Stimulated activated CD4-positive, alpha-beta T cell treated with anti-CD3 and anti-CD28 coated beads, TNF-alpha, amount 100 ng/mL, for 4 hours (primary cell): ENCODE data around the gene SRPRA.
"Not testable (repeated sequence)": the region's sequence is repeated elsewhere in the genome, so short reads cannot be mapped to it uniquely, and the experiment has no call there.

ENCODE experiments used
- DNase-seq, 3 experiments: peaks; one replicate each; pipeline ENCODE4 v3.0.0-alpha.2; 2020; ENCODE audit warnings: low read depth in 3 of 3

SRPRA gene

DNA sequence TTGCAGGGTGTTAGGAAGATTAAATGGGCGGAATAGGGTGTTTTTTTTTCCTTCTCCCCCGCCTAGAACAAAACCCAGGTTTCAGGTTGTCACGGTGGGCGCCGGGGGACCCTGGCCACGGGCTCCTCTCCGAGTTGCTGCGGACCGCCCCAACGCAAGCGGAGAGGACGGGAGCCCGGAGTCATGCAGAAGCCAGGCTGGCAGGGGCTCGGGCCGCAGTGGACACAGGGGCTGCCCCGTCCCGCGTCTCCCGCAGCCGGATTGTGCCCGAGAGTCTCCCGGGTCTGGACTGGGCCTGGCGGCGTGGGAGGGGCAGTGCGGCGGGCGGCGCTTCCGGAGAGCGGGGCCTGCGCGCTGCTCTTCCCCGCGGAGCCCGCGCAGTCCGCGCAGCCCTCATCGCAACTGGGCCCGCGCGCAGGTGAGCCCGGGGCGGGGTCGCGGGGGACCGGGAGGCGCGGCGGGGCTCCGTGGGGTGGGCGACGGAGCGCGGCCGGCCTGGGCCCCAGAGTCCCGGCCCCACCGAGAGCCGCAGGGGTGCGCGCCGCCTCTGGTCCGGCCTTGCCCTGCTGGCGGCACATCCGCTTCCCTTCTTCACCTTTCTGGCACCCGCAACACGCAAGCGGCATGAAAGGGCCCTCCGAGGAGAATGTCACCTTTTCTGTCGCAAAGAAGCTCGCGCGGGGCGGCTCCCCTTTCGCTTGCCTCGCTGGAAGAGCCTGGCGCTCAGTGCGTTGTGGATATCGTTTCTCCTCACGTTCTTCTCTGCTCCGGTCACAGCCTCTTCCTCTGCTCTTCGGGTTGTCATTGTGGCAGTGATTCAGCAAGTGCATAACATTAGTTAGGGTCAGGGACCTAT is 14.3 kb upstream of the SRPRA start, which contains the start of gene TIRAP:
Gene TIRAP, plus strand, starts transcription at position 358 of the 856 bp plus-strand sequence. CDS start 7,802 bp downstream, outside the sequence.
- DNase-seq: peak in 2 of 3 experiments; percentile 16 to 47

DNA sequence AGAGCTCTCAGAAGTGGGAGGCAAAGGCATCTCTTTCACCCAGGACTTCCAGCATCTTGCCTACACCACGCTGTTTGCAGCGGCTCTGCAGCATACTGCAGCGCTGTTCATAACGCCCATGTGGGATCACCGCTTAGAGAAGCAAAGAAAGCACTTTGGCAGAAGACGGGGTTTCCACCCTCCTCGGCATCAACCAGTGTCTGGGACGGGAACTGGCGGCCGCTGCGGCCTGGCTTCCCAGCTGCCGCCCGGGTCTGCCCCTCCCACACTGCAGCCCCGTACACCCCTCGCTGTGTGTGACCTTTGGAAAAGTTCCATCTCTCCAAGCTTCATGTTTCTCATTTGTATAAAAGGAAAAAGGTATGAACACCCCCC is 13.7 kb upstream of the SRPRA start:
- peak in 1 of 3 experiments; percentile 15 for DNase-seq

DNA sequence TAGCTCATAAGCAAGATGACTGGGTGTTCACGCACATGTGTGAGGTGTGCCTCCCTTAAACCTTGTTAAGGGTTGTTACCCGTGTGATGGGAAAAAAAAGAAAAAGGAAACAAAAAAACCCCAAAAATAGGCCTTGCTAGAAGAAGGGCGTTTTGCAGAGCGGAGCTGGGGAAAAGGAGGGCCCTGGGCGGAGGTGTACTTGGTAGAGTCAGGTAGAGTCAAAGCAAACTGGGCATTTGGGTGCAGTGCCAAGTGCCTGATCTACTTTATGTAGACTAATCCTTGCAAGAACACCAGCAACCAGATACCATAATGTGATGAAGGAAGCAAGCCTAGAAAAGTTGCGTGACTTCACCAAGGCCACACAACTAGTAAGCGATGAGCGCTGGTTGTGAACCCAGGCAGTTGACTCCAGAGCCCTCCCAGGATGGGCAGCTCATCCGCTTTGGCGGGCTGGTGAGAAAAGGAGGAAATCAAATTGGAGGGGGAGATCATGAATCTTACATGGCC is 13.0 kb upstream of the SRPRA start:
- no peak for DNase-seq

DNA sequence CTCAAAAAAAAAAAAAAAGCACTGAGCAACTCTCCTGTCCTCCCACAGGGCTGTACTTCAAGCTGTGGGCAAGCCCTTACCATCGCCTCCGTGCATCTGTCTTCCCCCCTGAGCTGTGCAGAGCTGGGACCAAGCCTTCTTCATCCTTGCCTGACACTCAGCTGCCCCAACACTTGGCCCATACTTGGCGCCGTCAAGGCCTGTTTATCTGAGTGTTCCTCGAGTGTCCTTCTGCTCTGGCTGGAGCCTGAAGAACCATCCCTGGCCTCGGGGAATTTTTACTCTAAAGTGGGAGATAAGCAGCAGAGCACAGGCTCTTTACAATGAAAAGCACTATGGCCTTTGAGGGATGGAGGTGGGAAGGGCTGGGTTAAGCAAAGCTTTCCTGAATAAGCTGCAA is 12.6 kb upstream of the SRPRA start:
- no peak for DNase-seq

DNA sequence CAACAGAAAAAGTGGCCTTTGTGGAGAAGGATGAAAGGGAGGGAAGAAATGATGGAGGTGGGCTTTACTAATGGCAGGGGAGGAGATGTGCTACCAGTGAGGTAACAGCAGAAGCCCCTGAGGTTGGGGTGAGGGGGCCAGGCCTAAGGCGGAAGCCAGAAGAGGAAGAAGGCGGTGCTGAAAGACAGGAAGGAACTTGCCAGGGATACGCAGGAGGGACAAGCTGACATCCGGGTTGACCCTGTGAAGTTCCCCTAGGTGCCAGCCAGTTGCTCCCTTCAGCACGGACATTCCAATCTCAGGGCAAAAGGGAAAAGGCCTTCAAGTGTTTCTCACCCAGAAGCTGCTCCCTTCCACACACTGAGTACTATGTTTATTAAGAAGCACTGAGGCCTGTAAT is 11.9 kb upstream of the SRPRA start:
- no peak for DNase-seq

DNA sequence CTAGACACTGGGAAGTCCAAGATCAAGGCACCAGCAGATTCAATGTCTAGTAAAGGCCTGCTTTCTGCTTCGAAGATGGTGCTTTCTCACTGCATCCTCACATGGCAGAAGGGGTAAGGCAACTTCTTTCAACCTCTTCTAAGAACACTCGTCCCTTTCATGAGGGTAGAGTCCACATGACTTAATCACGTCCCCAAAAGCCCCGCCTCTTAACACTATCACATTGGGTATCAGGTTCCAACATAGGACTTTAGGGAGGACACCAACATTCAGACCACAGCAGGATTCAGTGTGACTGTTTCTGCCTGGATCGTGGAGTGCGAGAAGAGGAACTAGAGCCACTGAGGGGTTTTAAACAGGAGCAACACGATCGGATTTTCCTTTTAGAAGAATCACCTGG is 10.5 kb upstream of the SRPRA start:
- DNase-seq: no peak

DNA sequence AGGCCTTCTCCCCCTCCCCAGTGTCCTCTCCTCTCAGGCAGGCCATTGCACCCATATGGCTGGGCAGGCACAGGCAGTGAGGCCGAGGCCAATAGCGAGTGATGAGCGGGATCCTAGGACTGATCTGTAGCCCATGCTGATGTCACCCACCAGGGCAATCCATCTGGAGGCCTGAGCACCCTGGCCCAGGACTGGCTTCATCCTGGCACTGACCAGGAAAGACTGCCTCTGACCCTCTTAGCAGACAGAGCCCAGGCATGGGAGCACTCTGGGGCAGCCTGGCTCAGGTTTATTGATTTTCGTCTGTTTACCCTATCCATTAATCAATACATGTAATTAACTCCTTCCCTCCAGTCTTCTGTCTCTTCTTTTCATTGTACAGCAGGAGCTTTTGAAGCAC is 9.1 kb upstream of the SRPRA start:
- DNase-seq: no peak

DNA sequence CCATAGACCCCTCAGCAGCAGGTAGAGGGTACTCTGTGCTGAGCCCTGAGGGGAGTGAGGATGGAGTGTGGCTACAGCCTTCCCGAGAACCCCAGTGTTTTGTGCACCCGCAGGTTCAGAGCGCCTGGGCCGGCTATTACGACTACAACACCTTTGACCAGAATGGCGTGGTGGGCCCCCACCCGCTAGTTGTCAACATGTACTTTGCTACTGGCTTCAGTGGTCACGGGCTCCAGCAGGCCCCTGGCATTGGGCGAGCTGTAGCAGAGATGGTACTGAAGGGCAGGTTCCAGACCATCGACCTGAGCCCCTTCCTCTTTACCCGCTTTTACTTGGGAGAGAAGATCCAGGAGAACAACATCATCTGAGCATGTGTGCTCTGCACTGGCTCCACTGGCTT is 8.6 kb upstream of the SRPRA start:
- DNase-seq: no peak

DNA sequence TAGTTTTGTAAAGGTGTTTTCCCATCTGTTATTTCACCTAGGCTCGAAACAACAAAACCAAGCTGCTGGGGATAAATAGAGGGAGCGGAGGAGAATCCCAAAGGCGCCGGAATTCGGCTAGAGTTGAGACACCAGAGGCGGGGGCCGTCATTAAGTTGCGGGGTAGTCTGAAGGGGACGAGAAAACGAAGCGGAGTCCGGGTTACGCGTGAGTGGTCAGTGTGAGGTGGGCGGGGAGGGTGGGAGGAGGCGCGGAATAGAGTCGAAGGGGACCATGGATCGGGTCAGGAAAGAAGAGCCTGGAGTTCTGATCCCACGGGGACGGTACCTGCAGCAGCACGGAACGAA is 361 bp downstream of the SRPRA start:
- DNase-seq: no peak

DNA sequence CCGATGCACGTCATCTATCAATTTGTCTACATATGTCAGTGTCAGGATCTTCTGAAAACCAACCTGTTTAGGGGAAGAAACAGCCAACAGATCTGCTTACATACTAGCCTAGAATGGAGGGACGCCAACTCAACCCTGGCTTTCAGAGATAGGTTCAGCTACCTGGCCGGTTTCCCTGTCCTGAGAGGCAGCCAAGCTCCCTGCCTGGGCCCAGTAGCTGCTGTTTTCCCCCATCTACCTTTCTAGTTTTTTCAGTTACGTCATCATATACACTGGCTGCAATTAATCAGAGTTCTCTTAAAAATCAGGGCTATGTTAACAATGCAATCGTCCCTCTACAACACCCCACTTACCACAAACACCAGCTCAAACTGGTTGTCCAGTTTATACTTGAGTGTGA is 1.0 kb downstream of the SRPRA start:
- no peak for DNase-seq

DNA sequence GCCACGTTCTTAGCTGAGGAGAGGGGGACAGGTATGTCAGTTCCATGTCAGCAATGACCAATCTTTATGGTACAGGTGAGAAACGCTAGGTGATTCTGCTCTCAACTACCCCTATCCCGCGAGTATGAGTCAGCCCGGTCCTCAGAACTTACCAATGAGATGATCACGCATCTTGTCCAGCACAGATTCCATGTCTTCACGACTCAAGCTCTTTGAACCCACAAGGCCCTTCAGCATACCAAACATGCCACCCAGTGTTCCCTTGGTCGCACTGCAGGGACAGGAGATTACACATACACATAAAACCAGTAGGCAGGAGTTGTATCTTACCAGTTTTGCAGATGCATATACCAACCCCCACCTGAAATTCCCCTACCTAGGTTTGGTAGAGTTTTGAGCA is 2.9 kb downstream of the SRPRA start:
- no peak for DNase-seq

DNA sequence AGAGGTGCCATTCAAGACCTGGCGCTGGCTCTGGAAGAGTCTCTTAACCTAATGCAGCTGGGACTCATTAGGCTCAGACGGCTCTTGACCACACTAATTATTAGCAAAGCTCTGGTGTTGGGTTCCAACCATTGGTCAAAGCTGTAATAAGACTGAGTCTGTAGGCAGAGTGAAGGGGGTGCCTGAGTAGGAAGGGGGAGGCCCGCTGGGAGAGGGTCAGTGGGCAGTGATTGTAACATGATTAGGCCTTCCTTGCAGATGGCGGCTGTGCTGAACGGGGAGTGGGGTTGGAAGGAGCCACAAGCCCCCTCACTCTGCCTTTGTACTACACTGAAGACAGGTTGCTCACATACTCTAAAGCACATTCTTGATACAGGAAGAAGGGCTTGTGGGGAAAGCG is 5.2 kb downstream of the SRPRA start:
- DNase-seq: no peak

DNA sequence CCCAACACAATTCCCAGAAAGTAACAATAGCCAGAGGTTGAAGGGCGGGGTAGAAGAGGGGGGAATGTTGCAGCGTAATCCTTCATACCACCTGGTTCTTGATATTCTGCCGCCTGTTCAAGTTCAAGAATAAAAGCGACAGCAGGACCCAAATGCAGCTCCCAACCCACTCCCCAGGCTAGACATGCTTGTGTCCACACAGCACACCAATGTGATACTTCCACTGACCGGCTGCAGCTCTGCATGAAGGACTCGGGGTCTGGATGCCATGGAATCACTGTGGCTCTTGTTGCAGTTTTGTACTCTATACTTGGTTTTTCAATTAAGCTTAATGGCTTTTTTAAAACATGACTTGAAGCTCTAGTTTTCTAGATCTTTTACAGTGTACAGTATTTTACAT is 6.5 kb downstream of the SRPRA start:
- no peak for DNase-seq

DNA sequence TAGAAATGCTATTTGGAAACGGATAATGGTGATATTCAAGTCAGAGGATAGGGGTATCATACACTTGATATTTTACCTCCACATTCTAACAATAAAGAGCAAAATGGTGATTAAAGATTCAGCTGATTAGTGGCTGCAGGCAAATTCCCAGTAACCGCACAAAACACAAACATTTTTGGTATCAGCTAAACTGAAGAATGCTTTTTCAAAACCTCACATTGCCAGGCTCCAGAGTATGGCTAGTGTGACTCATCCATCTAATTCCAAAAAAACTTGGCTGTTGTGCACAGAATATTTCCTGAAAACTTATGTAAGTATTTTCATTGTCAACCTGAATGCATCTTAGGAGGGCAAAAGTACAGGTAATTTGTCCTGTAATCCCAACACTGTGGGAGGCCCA is 10.9 kb downstream of the SRPRA start:
- no peak for DNase-seq

DNA sequence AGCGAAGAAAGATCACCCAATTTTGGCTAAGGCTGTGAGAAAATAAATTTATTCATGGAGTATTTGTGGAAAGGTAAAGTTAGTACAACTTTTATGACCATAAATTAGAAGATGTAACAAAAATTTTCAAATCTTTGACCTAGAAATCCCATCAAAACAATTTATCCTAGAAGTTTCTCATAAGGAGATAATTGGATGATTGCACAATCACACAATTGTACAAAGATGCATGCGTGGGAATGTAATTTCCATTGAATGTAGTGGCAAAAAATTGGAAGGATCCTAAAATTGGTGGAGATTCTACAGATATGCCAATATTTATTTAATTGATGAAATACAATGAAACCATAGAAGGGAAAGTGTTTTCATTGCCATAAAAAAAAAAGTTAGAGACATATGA is 11.6 kb downstream of the SRPRA start:
- no peak for DNase-seq

DNA sequence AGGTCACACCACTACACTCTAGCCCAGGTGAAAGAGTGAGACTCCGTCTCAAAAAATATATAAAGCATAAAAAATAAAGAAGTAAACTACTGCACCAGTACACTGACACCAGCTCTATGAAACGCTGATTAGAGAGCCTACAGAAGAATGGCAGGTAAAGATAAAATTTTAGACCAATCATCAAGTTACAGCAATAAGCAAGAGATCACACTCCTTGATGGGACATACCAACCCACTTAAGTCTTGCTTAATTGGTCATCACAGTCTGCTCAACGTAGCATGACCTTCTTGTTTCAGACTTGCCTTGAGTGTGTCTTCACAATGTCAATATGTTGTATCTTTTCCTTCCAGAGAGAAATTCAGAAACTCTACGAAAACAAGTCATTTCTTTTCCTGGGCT is 12.5 kb downstream of the SRPRA start:
- no peak for DNase-seq

DNA sequence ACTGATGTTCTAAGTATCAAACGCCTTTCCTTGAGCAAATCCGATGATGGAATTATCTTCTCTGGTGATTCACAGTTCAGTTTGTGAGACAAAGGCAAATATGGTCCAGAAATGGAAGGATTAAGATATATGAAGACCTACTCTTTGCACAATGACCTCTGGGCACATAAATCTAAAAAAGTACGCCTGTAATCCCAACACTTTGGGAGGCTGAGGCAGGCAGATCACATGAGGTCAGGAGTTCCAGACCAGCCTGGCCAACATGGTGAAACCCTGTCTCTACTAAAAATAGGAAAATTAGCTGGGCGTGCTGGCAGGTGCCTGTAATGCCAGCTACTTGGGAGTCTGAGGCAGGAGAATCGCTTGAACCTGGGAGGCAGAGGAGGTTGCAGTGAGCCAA is 13.2 kb downstream of the SRPRA start:
- DNase-seq: not testable (repeated sequence)

DNA sequence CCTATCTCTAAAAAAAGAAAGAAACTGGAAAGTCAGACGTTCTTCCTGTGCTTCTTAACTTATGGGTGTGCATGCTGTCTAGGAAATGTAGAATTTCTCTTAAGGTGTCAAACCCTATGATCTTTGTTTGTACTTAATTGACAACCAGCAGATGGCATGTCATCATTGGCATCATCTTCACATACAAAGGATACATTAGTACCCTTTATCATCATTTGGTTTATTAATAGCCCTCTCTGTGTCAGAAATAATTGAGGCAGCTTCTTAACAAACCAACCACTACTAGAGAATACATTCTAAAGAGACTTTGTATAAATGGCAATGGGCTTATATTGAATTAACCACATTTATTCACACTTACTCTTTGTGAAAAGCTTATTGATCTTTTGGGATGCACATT is 13.9 kb downstream of the SRPRA start:
- DNase-seq: no peak

DNA sequence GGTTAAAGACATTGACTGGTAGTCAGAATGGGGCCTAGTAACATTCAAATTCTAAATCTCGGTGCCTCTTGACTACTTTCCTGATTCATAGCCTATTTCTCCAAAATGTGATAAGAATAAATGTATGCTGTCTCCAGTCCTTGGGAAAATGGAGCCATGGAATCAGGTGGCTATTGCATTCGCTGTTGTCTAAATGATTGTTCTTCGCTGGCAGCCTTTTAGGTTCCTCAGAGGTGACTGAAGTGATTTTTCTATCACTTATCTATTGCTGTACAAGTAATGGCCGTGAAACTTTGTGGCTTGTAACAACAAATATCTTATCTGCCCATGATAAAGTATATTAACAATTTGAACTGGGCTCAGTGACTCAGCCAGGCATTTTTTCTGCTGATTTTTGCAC is 15.4 kb downstream of the SRPRA start:
- DNase-seq: no peak

DNA sequence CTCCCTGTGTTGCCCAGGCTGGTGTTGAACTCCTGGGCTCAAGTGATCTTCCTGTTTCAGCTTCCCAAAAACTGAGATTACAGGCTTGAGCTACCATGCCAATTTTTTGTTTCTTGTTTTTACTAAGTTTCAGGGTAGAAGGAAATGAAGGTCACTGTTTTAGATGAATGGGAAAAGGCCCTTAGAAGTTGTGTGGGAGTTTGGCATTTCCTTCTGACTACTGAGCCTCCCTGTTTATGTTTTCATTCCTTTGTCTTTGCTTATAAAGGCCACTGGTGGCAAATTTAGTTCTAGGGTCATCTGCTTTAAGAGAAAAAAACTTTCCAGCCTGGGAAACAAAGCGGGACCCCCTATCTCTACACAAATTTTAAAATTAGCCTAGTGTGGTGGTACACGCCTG is 22.1 kb downstream of the SRPRA start:
- DNase-seq: no peak

DNA sequence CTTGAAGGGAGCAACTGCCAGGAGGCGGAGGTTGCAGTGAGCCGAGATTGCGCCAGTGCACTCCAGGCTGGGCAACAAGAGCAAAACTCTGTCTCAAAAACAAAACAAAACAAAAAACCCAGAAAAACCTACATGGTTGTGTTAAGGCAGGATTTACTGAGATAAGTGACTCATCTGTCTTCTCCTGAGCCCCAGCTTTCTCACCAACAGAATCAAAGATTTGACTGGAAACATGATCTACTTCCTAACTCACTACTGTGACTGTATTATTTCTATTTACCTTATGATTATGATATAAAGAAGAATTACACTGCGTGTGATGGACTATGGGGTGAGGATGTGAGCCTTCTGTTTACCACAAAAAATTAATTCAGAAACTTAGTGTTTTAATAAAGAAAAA is 35.3 kb downstream of the SRPRA start:
- DNase-seq: no peak

DNA sequence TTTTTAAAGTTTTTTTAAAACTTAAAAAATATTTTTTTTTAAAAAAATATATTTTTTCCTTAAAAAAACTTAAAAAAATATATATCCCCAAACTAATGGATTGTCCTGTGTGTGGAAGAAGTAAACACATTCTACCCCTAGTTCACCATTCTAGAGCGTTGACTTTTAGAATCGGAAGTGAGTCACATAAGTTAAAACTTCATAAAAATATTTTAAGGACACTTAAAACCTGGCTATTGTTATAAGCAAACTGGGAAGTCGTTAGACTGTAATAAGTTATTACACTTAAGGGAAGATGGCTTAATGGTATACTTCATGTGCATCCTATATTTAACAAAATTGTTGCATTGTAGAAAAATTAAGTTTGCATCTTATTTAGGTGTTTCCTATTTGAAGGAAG is 36.0 kb downstream of the SRPRA start:
- DNase-seq: no peak

DNA sequence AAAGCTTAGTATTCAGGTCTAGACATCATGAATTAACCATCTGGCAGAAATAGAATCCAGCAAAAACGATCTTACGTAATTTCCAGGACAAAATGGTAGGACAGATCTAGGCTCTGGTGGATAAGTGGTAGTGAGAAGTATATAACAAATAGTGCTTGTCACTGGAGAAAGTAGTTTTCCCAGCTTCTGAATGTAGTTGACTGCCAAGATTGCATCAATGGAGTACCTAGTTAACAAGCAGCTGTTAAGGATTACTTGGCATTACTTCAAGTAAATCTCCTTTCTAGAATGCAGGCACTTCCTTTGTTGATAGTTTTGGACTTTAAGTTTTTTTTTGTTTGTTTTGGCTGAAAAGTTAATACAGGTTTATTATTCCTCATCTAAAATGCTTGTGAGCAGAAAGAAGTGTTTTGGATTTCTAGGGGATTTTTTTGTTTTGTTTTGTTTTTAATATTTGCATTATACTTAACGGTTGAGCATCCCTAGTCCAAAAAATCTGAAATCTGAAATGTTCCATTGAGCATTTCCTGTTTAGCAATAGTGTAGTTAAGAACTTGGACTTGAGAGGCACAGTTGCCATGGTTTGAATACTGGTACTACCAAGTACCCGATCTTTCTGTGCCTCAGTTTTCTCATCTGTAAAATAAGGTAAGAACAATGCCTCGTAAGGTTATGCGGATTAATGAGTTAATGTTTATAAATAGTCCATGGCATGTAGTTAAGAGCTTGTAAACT is 36.8 kb downstream of the SRPRA start:
- DNase-seq: no peak
